GM21526 (cell line): ENCODE results near the gene CEACAM16.
A peak's percentile ranks its signal among the peaks of the same experiment; 100 is the strongest.

ENCODE experiments used
- ATAC-seq: cut with Tn5 transposase; IDR thresholded peaks from one replicate; pipeline ENCODE4 v1.9.1; 2021; ENCODE audit warnings: moderate library complexity; ENCODE audit not compliant: unreplicated experiment, low FRiP score

Gene CEACAM16

DNA sequence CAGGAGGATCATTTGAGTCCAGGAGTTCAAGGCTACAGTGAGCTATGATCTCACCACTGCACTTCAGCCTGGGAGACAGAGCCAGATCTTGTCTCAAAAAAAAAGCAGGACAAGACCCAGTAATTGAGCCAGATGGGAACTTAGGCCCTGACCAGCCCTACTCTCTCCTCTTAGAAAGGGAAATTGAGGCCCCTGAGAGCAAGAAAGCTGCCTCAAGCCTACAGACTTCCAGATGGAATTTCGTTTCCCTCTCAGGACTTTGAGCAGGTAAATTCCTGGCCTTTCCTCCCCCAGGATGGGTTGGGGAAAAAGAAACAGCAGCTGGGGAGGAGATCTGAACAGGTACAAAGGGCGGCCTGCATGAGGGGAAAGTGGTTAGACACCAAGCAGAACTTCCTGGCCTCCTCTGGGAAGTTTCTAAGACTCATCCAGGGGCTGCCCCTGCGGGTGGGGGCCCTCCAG lies 46.0 kb downstream of the CEACAM16 start:
- no peak for ATAC-seq

- no peak for ATAC-seq
These were observed 46.4 kb downstream of the CEACAM16 start for GRCh38 chr19:44745341-44745831.

DNA sequence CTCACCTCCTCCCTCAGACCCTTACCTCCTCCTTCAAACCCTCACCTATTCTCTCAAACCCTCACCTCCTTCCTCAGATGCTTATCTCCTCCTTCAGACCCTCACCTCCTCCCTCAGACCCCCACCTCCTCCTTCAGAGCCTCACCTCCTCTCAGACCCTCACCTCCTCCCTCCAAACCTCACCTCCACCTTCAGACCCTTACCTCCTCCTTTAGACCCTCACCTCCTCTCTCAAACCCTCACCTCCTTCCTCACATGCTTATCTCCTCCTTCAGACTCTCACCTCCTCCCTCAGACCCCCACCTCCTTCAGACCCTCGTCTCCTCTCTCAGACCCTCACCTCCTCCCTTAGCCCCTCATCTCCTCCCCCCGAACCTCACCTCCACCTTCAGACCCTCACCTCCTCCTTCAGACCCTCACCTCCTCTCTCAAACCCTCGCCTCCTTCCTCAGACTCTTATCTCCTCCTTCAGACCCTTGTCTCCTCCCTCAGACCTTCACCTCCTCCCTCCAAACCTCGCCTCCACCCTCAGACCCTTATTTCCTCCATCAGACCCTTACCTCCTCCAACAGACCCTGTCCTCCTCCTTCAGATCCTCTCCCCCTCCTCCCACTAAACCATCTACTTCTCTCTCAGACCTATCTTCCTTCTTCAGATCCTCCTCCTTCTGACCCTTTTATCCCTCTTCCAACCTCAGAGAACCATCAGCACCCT lies 47.1 kb downstream of the CEACAM16 start:
- ATAC-seq = no peak

- no peak for ATAC-seq
These were observed 47.6 kb downstream of the CEACAM16 start for GRCh38 chr19:44746616-44746945.

- no peak for ATAC-seq
These were observed 48.2 kb downstream of the CEACAM16 start for GRCh38 chr19:44746946-44747738.

GRCh38 chr19:44747739-44748425 lies 48.9 kb downstream of the CEACAM16 start:
- ATAC-seq = no peak

- no peak for ATAC-seq
These were observed 49.7 kb downstream of the CEACAM16 start, which contains the start of gene BCL3 for GRCh38 chr19:44748426-44749254. Gene BCL3 (plus strand): TSS chr19:44748708. CDS start chr19:44748791, 83 bp downstream.

DNA sequence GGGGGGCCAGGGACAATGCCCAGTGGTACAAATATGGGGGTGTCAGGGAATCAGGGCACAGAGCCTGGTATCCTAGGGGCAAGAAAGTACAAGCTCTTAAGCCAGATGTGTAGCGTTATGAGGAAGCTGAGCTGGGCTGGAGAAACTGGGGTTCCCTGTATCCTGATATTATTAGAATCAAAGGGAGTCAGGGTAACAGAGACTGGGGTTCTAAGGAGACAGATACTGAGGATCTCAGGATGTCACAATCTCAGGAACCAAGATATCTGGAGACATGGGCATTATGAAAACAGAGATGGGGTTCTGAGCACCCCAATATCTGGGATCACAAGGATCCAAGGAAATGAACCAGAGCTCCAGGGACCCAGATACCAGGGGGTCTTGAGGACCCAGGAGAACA lies 50.3 kb downstream of the CEACAM16 start:
- ATAC-seq = no peak

GRCh38 chr19:44749994-44750393 lies 51.0 kb downstream of the CEACAM16 start:
- no peak for ATAC-seq

DNA sequence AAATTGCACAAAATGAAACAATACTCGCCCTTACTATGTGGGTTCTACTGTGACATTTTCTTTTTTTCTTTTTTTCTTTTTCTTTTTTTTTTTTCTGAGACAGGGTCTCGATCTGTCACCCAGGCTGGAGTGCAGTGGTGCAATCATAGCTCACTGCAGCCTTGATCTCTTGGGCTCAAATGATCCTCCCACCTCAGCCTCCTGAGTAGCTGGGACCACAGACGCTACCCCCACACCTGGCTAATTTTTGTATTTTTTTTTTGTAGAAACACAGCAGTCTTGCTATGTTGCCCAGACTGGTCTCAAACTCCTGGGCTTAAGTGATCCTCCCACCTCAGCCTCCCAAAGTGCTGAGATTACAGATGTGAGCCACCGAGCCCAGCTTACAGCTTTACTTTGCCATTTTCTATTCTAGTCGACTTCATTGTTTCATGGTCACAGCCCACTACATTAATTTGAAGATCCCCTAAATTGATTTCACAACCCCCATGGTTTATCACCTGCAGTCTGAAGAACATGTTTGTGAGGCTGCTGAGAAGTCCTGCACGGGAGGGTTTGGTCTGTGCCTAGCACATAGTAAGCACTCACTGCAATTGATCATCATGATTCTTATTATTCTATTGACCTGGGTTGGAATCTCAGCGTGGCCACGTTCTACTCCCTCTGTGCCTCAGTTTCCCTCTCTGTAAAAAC lies 53.3 kb downstream of the CEACAM16 start:
- no peak for ATAC-seq

DNA sequence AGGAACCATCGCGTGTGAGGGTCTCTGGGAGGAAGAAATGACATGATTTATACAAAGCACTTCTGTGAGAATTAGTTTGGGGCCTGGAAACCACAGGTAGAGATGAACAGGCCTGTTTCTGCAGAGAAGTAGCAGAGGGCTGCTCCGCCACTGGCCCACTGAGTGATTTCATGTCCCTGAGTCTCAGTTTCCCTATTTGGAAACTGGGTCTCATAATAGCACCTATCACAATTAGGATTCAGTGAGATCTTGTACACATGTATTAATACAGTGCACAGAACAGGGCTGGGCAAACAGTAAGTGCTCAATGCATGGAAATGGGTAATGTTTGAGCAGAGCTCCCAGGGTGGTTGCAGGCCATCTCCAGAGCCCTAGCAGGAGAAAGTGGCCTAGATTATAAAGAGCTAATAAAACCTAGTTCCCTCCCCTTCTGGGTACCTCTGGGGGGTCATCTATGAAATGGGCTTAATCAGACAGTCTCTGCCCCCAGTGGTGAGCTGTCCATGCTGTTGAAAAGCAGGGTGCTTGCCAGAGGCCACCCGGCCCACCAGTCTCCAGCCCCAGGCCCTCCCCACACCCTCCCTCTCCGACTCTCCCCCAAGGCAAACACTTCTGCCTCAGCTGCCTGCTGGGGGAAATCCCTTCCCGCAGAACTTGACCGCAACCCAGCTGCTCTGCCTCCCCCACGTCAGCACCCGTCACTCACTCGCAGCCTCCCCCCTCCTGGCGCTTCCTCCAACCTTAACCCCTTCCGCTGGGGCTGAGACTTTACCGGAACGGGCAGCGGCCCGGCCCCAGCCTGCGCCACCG lies 54.1 kb downstream of the CEACAM16 start:
- peak; percentile 44 for ATAC-seq

DNA sequence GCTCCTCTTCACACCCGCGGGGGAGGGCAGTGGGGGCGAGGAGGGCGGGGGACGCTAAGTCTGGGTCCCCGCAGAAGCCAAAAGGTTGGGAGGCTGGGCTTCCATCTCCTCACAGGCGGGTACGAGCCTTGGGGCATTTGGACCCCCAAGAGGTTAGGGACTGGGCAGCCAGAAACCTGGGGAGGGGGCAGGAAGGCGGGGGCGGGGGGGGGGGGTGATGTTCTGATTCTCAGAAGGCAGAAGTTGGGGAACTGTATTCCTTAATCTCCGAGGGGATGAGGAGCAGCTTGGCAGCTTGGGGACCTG lies 54.6 kb downstream of the CEACAM16 start:
- ATAC-seq = no peak

DNA sequence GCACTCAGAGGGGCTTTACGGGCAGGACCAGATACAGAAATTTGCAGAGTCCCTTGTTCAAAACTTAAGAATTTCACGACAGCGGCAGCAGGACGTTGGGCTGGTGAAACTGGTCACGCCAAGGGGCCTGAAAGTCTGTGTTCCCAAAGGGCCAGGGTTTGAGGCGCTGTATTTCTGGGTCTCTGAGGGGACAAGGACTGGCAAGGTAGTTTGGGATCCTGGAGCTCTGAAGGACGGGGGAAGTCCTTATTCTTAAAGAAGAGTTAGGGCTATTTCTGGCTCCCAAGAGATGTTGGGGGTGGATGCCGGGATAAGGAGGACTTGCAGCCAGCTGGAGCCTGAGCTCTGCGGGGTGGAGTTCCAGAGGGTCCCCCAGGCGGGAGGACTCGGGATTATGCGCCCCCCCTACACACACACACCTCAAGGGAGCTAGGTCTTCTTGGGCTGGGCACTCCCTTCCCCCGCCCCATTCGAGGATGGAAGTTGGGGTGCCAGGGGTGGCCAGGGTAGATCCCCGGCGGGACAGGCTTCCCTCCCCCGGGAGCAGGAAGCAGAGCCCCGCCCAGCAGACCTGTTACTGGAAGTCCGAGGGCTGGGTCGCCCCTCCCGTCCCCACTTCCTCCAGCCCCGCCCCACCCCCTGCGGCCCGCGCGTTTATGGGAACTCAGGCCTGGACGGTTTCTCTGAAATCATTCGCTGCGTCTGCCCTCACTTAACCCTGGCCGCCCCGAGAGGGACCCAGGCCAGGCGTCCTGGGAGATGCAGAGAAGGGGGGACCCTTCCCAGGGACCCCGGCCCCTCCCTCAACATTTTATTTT lies 55.2 kb downstream of the CEACAM16 start:
- no peak for ATAC-seq

GRCh38 chr19:44754750-44755080 lies 55.8 kb downstream of the CEACAM16 start:
- ATAC-seq = no peak

DNA sequence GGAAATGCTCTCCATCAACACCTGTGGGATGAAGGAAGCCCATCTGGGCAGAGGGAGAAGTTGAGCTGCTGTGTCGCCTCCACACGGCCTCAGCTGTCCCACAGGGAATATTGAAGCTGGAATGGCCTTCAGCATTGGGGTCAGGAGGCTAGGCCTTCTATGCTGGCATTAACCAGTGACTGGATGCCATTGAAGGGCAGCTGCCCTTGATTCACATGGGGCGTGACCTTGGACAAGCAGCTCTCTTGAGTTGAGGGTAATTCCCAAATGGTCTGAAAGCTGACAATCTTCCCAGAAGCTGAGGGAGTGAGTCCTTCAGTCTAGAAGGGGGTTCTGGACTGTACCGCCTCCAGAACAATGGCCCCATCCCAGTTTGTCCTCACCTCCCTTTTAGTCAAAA lies 56.3 kb downstream of the CEACAM16 start:
- no peak for ATAC-seq

- no peak for ATAC-seq
These were observed 57.2 kb downstream of the CEACAM16 start for GRCh38 chr19:44756089-44756562.

DNA sequence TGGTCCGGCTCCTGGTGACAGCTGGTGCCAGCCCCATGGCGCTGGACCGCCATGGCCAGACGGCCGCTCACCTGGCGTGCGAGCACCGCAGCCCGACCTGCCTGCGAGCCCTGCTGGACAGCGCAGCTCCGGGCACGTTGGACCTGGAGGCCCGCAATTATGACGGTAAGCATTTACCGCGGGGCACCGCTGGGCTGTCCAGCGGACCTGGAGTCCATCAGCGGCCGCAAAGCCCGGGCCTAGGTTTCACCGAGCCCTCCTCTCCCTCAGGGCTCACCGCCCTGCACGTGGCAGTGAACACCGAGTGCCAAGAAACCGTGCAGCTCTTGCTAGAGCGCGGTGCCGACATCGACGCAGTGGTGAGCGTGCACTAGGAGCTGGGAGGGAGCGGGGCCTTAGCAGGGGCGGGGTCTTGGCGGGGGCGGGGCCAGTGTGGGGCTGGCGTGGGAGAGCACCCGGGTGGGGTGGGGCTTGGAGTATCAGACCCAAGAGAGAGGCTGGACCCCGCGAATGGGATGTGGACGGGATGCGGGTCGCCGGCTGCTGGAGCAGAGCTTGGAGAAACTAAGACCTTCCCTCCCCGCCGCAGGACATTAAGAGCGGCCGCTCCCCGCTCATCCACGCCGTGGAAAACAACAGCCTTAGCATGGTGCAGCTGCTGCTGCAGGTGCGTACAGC lies 58.2 kb downstream of the CEACAM16 start:
- ATAC-seq = no peak
